H1 (cell line): ENCODE measurements around the gene PTPRG. TPM values are rescaled to one million over a fixed set of nuclear protein-coding genes. Genes with fewer than 3 reads are reported as not detected.

Experiments used
- CTCF ChIA-PET: fragments of 300-600 bp; sonication (Branson Sonifier 250); formaldehyde crosslinking; loops from one replicate; lab custom pipeline; 2021; ENCODE audit not compliant: partially characterized antibody; lab: Charles Lee
- POLR2A ChIA-PET: fragments of 300-600 bp; sonication (Branson Sonifier 250); formaldehyde crosslinking; loops from one replicate; lab custom pipeline; 2021; ENCODE audit warnings: inconsistent platforms; ENCODE audit not compliant: partially characterized antibody; lab: Charles Lee
- DNase-seq, 2 experiments: peaks; one replicate each; pipeline versions ENCODE4 v3.0.0 to v3.0.0-alpha.2; 2010 to 2022; ENCODE audit warnings: low spot score in 2 of 2, low read depth in 1 of 2, mixed read lengths in 1 of 2
- FAIRE-seq: peaks from 2 replicates; lab custom pipeline; 2011; peaks lifted over from hg19 to GRCh38; lab: Jason Lieb, UNC
- H2AFZ ChIP-seq: 2 replicates; pipeline ENCODE4 v1.8.1; 2012; ENCODE audit warnings: low read length, inconsistent platforms
- H2AK5ac ChIP-seq: 2 replicates; pipeline ENCODE4 v1.6.1; 2013; ENCODE audit warnings: low read depth, low read length
- H2BK120ac ChIP-seq: replicated peaks from 2 replicates; pipeline ENCODE3; 2013; ENCODE audit warnings: low read depth, low read length, inconsistent platforms
- H2BK12ac ChIP-seq: 2 replicates; pipeline ENCODE4 v1.6.1; 2013; ENCODE audit warnings: low read depth, low read length
- H2BK15ac ChIP-seq: 2 replicates; pipeline ENCODE4 v1.6.1; 2013; ENCODE audit warnings: low read length
- H2BK20ac ChIP-seq: 2 replicates; pipeline ENCODE4 v1.6.1; 2013; ENCODE audit warnings: low read length
- H2BK5ac ChIP-seq: 2 replicates; pipeline ENCODE4 v1.6.1; 2013; ENCODE audit warnings: low read depth, low read length
- H3K14ac ChIP-seq: 2 replicates; pipeline ENCODE4 v1.6.1; 2013; ENCODE audit warnings: inconsistent platforms; ENCODE audit not compliant: insufficient read length
- H3K18ac ChIP-seq: 2 replicates; pipeline ENCODE4 v1.6.1; 2013; ENCODE audit warnings: low read length; ENCODE audit errors: extremely low read depth
- H3K23ac ChIP-seq: 2 replicates; pipeline ENCODE4 v1.6.1; 2013; ENCODE audit warnings: inconsistent platforms; ENCODE audit not compliant: insufficient read length
- H3K23me2 ChIP-seq: 2 replicates; pipeline ENCODE4 v1.6.1; 2013; ENCODE audit warnings: low read depth, low read length
- H3K27ac ChIP-seq: 2 replicates; pipeline ENCODE4 v1.6.1; 2011; ENCODE audit warnings: low read depth, low read length, inconsistent platforms
- H3K27me3 ChIP-seq, 4 experiments: replicated peaks in 1 of 4; 1 replicate in 1 of 4; 2 replicates in 3 of 4; pipeline versions ENCODE4 v1.6.1 to v1.8.1; 2011 to 2013; ENCODE audit warnings: low read length in 3 of 4, mild to moderate bottlenecking in 3 of 4, inconsistent platforms in 2 of 4, mixed read lengths in 2 of 4, moderate library complexity in 1 of 4; ENCODE audit not compliant: control insufficient read depth in 3 of 4, insufficient read depth in 3 of 4; ENCODE audit errors: extremely low read depth in 1 of 4
- H3K36me3 ChIP-seq, 4 experiments: 2 replicates each; pipeline versions ENCODE4 v1.6.1 to v1.8.1; 2011 to 2013; ENCODE audit warnings: mild to moderate bottlenecking in 4 of 4, low read length in 3 of 4, moderate library complexity in 2 of 4, control low read depth in 1 of 4, inconsistent platforms in 1 of 4; ENCODE audit not compliant: insufficient read depth in 4 of 4, control insufficient read depth in 2 of 4
- H3K4ac ChIP-seq: replicated peaks from 2 replicates; pipeline ENCODE3; 2013; ENCODE audit warnings: low read length, low read depth, mixed read lengths, inconsistent platforms; ENCODE audit not compliant: insufficient read length
- H3K4me1 ChIP-seq, 4 experiments: replicated peaks in 1 of 4; 1 replicate in 1 of 4; 2 replicates in 3 of 4; pipeline versions ENCODE4 v1.6.1 to v1.8.1; 2011 to 2013; ENCODE audit warnings: low read length in 3 of 4, inconsistent platforms in 2 of 4, mixed read lengths in 1 of 4; ENCODE audit not compliant: insufficient read depth in 4 of 4, control insufficient read depth in 3 of 4
- H3K4me2 ChIP-seq, 2 experiments: 2 replicates each; pipeline versions ENCODE4 v1.6.1 to v1.8.1; 2011 to 2013; ENCODE audit warnings: low read depth in 2 of 2, low read length in 2 of 2, control low read depth in 1 of 2, inconsistent platforms in 1 of 2, mild to moderate bottlenecking in 1 of 2; ENCODE audit not compliant: insufficient read depth in 1 of 2
- H3K4me3 ChIP-seq, 4 experiments: fragments of 200-600, 300-600 bp in 1 of 4; sonication (generic), shearing (Covaris generic), sonication (Bioruptor Twin) in 1 of 4; 2 replicates each; pipeline versions ENCODE4 v1.5.1 to v1.8.1; 2011 to 2016; ENCODE audit warnings: low read length in 4 of 4, low read depth in 3 of 4, control low read depth in 2 of 4, inconsistent platforms in 2 of 4, mild to moderate bottlenecking in 2 of 4, mixed read lengths in 1 of 4, moderate library complexity in 1 of 4; ENCODE audit not compliant: insufficient read depth in 2 of 4; ENCODE audit errors: extremely low read depth in 1 of 4
- H3K56ac ChIP-seq: replicated peaks from 2 replicates; pipeline ENCODE3; 2013; ENCODE audit warnings: low read depth, mild to moderate bottlenecking, mixed read lengths, low read length, inconsistent platforms; ENCODE audit not compliant: insufficient read length
- H3K79me1 ChIP-seq: 2 replicates; pipeline ENCODE4 v1.6.1; 2013; ENCODE audit warnings: low read depth, low read length, control low read depth
- H3K79me2 ChIP-seq, 2 experiments: 2 replicates each; pipeline versions ENCODE4 v1.6.1 to v1.8.1; 2012 to 2013; ENCODE audit warnings: low read length in 2 of 2, mild to moderate bottlenecking in 2 of 2, inconsistent platforms in 1 of 2; ENCODE audit not compliant: insufficient read depth in 2 of 2, control insufficient read depth in 1 of 2
- H3K9ac ChIP-seq, 4 experiments: replicated peaks in 1 of 4; 1 replicate in 1 of 4; 2 replicates in 3 of 4; pipeline versions ENCODE4 v1.6.1 to v1.8.1; 2011 to 2013; ENCODE audit warnings: low read depth in 3 of 4, low read length in 3 of 4, control low read depth in 2 of 4, mild to moderate bottlenecking in 2 of 4, moderate library complexity in 2 of 4, inconsistent platforms in 1 of 4; ENCODE audit errors: extremely low read depth in 1 of 4
- H3K9me3 ChIP-seq, 2 experiments: 2 replicates each; pipeline versions ENCODE4 v1.6.1 to v1.8.1; 2012 to 2013; ENCODE audit warnings: mild to moderate bottlenecking in 2 of 2, moderate library complexity in 2 of 2, control low read depth in 1 of 2, inconsistent platforms in 1 of 2, low read depth in 1 of 2, low read length in 1 of 2, mixed read lengths in 1 of 2; ENCODE audit not compliant: insufficient read depth in 2 of 2
- H4K20me1 ChIP-seq, 2 experiments: replicated peaks in 1 of 2; 2 replicates each; pipeline versions ENCODE3 to v1.8.1; 2011 to 2013; ENCODE audit warnings: inconsistent platforms in 2 of 2, low read length in 2 of 2, mild to moderate bottlenecking in 1 of 2; ENCODE audit not compliant: insufficient read depth in 2 of 2, control insufficient read depth in 1 of 2
- H4K5ac ChIP-seq: 2 replicates; pipeline ENCODE4 v1.6.1; 2013; ENCODE audit warnings: low read length, low read depth, mixed read lengths, inconsistent platforms; ENCODE audit not compliant: insufficient read length
- H4K8ac ChIP-seq: 2 replicates; pipeline ENCODE4 v1.8.0; 2013; ENCODE audit warnings: mild to moderate bottlenecking, moderate library complexity, low read length, inconsistent platforms; ENCODE audit not compliant: insufficient read depth; ENCODE audit errors: extremely low read depth
- H4K91ac ChIP-seq: replicated peaks from 2 replicates; pipeline ENCODE3; 2013; ENCODE audit warnings: low read length, mixed read lengths, inconsistent platforms; ENCODE audit not compliant: insufficient read length
- CEBPB ChIP-seq: IDR thresholded peaks from 2 replicates; pipeline ENCODE4 v1.6.1; 2012; ENCODE audit warnings: low read depth, low read length
- CTBP2 ChIP-seq: IDR thresholded peaks from 2 replicates; pipeline ENCODE4 v1.7.0; 2011; ENCODE audit warnings: borderline replicate concordance, mild to moderate bottlenecking, moderate library complexity, mixed read lengths, low read length; ENCODE audit not compliant: insufficient read depth, insufficient read length
- EP300 ChIP-seq, 2 experiments: IDR thresholded peaks; 1 replicate in 1 of 2; 2 replicates in 1 of 2; pipeline ENCODE4 v1.6.1; 2011 to 2012; ENCODE audit warnings: low read depth in 2 of 2, low read length in 2 of 2, mild to moderate bottlenecking in 2 of 2, borderline replicate concordance in 1 of 2, inconsistent platforms in 1 of 2, moderate library complexity in 1 of 2
- KDM5A ChIP-seq: fragments of 200-600 bp; IDR thresholded peaks from 2 replicates; pipeline ENCODE4 v1.7.1; 2012; ENCODE audit warnings: mild to moderate bottlenecking, low read length, inconsistent platforms, mixed read lengths
- PHF8 ChIP-seq: fragments of 200-600 bp; sonication (generic); conservative IDR thresholded peaks from 2 replicates; pipeline ENCODE4 v1.7.1; 2012; ENCODE audit warnings: low read depth, mild to moderate bottlenecking, inconsistent platforms, low read length, moderate library complexity
- RAD21 ChIP-seq, 2 experiments: IDR thresholded peaks in 1 of 2; conservative IDR thresholded peaks in 1 of 2; 2 replicates each; pipeline ENCODE4 v1.6.1; 2011; ENCODE audit warnings: low read depth in 2 of 2, low read length in 2 of 2, improper control_type of control experiment in 1 of 2, inconsistent platforms in 1 of 2, mild to moderate bottlenecking in 1 of 2, moderate library complexity in 1 of 2
- RNF2 ChIP-seq: fragments of 200-900, 300-1000 bp; sonication (generic); IDR thresholded peaks from 2 replicates; pipeline ENCODE4 v1.7.1; 2016; ENCODE audit warnings: borderline replicate concordance, low read depth, mild to moderate bottlenecking, antibody characterized with exemption, low read length; ENCODE audit not compliant: poor library complexity, severe bottlenecking; ENCODE audit errors: missing control alignments
- TAF1 ChIP-seq: IDR thresholded peaks from 2 replicates; pipeline ENCODE4 v1.6.1; 2011; ENCODE audit warnings: mild to moderate bottlenecking, low read depth, low read length
- TBP ChIP-seq: IDR thresholded peaks from 2 replicates; pipeline ENCODE4 v1.6.1; 2011; ENCODE audit warnings: low read depth, low read length, improper control_type of control experiment
- WGBS, 2 experiments: shearing (Covaris generic) in 1 of 2; methylation state at CpG; one replicate each; pipeline versions ENCODE4 v1.1.6 to v1.1.7; 2013 to 2015; ENCODE audit warnings: low lambda C conversion rate in 2 of 2, mixed read lengths in 2 of 2, inconsistent platforms in 1 of 2, low coverage in 1 of 2, missing lambda C conversion rate in 1 of 2; ENCODE audit not compliant: insufficient replicate concordance in 2 of 2, insufficient coverage in 1 of 2, insufficient read length in 1 of 2; ENCODE audit errors: extremely low coverage in 1 of 2, missing lambda C conversion rate in 1 of 2; 5-methylcytosine and 5-hydroxymethylcytosine counted together
- polyA plus RNA-seq, 7 experiments: library from polyadenylated mRNA; depleted of rRNA in 3 of 7; stranded (reverse) in 5 of 7; unstranded in 2 of 7; fragments of >200 nt in 5 of 7; fragments of 200-250 nt in 2 of 7; gene quantifications; 1 replicate in 5 of 7; 2 replicates in 1 of 7; 4 replicates in 1 of 7; pipeline versions ENCODE4 v1.2.1 to v1.2.3, GENCODE V29; 2011 to 2013; ENCODE audit warnings: missing spikeins in 2 of 7, mixed read lengths in 2 of 7
- total RNA-seq: library from RNA; stranded (reverse); fragmentation: NEBNext Ultra II Directional; extraction: Animal tissue kit (Norgen Biotek cat#: 25700); gene quantifications from 2 replicates; pipeline ENCODE4 v1.2.1, GENCODE V29; 2021
- TF ChIP-seq, protein P1 (sequence below): IDR thresholded peaks from 2 replicates; pipeline ENCODE4 v1.6.1; 2012; ENCODE audit warnings: low read length, inconsistent platforms
- TF ChIP-seq, protein P2 (sequence below): IDR thresholded peaks from 2 replicates; pipeline ENCODE4 v1.6.1; 2012; ENCODE audit warnings: inconsistent platforms

PTPRG gene
- total and polyA plus RNA-seq, 2 of the 8 experiments (the other 6 are each of a cell fraction or from before 2014, with no cell fraction given), result 23.3 to 96.2 TPM

GRCh38 chr3:61806810-61807209 is 245.4 kb downstream of the PTPRG start:
- Histone ChIP-seq H3K79me1 (no peaks in the 10 kb centered on the region; the same call in 1 of the 2 replicates), H3K27ac (no peak overlapping the region), H3K18ac (no peak overlapping the region), H2BK5ac (no peak overlapping the region), H2BK15ac (no peak overlapping the region), H3K27me3 (no peaks in the 10 kb centered on the region), H3K4me3 (no peak overlapping the region), H3K4me1 (peaks cover 0 to 18% (median 12%) of the 10 kb centered on the region in 4 experiments; a peak in 5 of 7 replicates), H4K20me1 (peaks cover 3 to 9% of the 10 kb centered on the region in 2 experiments), H3K36me3 (no peaks in the 10 kb centered on the region), H4K5ac (no peak overlapping the region), H3K4me2 (no peak overlapping the region), H3K56ac (no peak overlapping the region), H2BK120ac (no peak overlapping the region), H3K23me2 (no peaks in the 10 kb centered on the region), H3K14ac (no peak overlapping the region), H3K4ac (no peak overlapping the region), H3K79me2 (peaks cover 0 to 100% of the 10 kb centered on the region in 2 experiments), H2AFZ (no peak overlapping the region), H3K9me3 (no peaks in the 10 kb centered on the region), H4K91ac (no peak overlapping the region), H2BK20ac (no peak overlapping the region), H4K8ac (no peak overlapping the region), H3K9ac (no peak overlapping the region), H2BK12ac (no peak overlapping the region), H3K23ac (no peak overlapping the region), H2AK5ac (no peak overlapping the region)
- ChIA-PET CTCF (no interaction called here), POLR2A (no interaction called here)
- FAIRE-seq, result no peak
- 72% methylated on average over 4 of the region's 4 CpGs; no CpG with 5 or more reads in 1 of the 2 experiments for WGBS, 2 experiments
- DNase-seq, result no peak
- TF ChIP-seq TBP, result no peak
- TF ChIP-seq RAD21 (IDR thresholded peaks at IDR 0.05 in 1 of 2, conservative IDR thresholded peaks at IDR 0.05 in 1 of 2; ENCODE audit: low read depth in 2 of 2, low read length in 2 of 2), result no peak
- no peak for TF ChIP-seq CEBPB
- no peak for TF ChIP-seq TAF1
- no peak for TF ChIP-seq EP300 (IDR thresholded peaks at IDR 0.05; ENCODE audit: borderline replicate concordance in 1 of 2, low read depth in 2 of 2, low read length in 2 of 2)
- no peak for TF ChIP-seq KDM5A
- no peak for TF ChIP-seq PHF8
- TF ChIP-seq, protein P1, sequence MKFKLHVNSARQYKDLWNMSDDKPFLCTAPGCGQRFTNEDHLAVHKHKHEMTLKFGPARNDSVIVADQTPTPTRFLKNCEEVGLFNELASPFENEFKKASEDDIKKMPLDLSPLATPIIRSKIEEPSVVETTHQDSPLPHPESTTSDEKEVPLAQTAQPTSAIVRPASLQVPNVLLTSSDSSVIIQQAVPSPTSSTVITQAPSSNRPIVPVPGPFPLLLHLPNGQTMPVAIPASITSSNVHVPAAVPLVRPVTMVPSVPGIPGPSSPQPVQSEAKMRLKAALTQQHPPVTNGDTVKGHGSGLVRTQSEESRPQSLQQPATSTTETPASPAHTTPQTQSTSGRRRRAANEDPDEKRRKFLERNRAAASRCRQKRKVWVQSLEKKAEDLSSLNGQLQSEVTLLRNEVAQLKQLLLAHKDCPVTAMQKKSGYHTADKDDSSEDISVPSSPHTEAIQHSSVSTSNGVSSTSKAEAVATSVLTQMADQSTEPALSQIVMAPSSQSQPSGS, result no peak
- no peak for TF ChIP-seq CTBP2
- TF ChIP-seq RNF2, result no peak
- TF ChIP-seq, protein P2, sequence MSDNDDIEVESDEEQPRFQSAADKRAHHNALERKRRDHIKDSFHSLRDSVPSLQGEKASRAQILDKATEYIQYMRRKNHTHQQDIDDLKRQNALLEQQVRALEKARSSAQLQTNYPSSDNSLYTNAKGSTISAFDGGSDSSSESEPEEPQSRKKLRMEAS, result no peak
